Astrocyte (in vitro differentiated cells and primary cell): ENCODE data around the gene PCCB. TPM values are rescaled to one million over a fixed set of nuclear protein-coding genes. Genes with fewer than 3 reads are reported as not detected.
"Not testable (repeated sequence)": the region's sequence is repeated elsewhere in the genome, so short reads cannot be mapped to it uniquely, and the experiment has no call there.

Experiments used
- DNase-seq: peaks from one replicate; pipeline ENCODE4 v3.0.0-alpha.2; 2010; ENCODE audit warnings: low read depth
- FAIRE-seq: peaks from 2 replicates; lab custom pipeline; 2011; peaks lifted over from hg19 to GRCh38; lab: Jason Lieb, UNC
- H2AFZ ChIP-seq: 2 replicates; pipeline ENCODE4 v1.6.0; 2012; ENCODE audit warnings: low read depth, low read length, inconsistent platforms
- H3K27ac ChIP-seq: 2 replicates; pipeline ENCODE4 v1.5.1; 2011; ENCODE audit warnings: low read depth, low read length, inconsistent platforms
- H3K27me3 ChIP-seq: 2 replicates; pipeline ENCODE4 v1.6.0; 2011; ENCODE audit warnings: low read length, inconsistent platforms; ENCODE audit not compliant: insufficient read depth
- H3K36me3 ChIP-seq: 2 replicates; pipeline ENCODE4 v1.5.1; 2011; ENCODE audit warnings: low read length, inconsistent platforms; ENCODE audit not compliant: insufficient read depth
- H3K4me1 ChIP-seq: 2 replicates; pipeline ENCODE4 v1.5.1; 2011; ENCODE audit warnings: low read length, inconsistent platforms; ENCODE audit not compliant: insufficient read depth
- H3K4me2 ChIP-seq: 2 replicates; pipeline ENCODE4 v1.6.0; 2012; ENCODE audit warnings: low read length, inconsistent platforms
- H3K4me3 ChIP-seq: 2 replicates; pipeline ENCODE4 v1.5.1; 2011; ENCODE audit warnings: low read depth, mild to moderate bottlenecking, low read length, inconsistent platforms; ENCODE audit not compliant: insufficient read depth
- H3K79me2 ChIP-seq: 2 replicates; pipeline ENCODE4 v1.6.0; 2012; ENCODE audit warnings: mild to moderate bottlenecking, low read length, inconsistent platforms; ENCODE audit not compliant: insufficient read depth
- H3K9ac ChIP-seq: 2 replicates; pipeline ENCODE4 v1.6.0; 2012; ENCODE audit warnings: mild to moderate bottlenecking, low read length, inconsistent platforms
- H3K9me3 ChIP-seq: 2 replicates; pipeline ENCODE4 v1.5.1; 2012; ENCODE audit warnings: low read depth, mild to moderate bottlenecking, low read length, inconsistent platforms; ENCODE audit not compliant: insufficient read depth
- H4K20me1 ChIP-seq: 2 replicates; pipeline ENCODE4 v1.6.0; 2012; ENCODE audit warnings: low read length, inconsistent platforms; ENCODE audit not compliant: insufficient read depth
- H3K27ac Mint-ChIP-seq: one replicate; pipeline ENCODE4 v1.8.0; 2021; ENCODE audit warnings: mild to moderate bottlenecking, mixed read lengths; ENCODE audit not compliant: unreplicated experiment
- H3K27me3 Mint-ChIP-seq: one replicate; pipeline ENCODE4 v1.8.0; 2021; ENCODE audit warnings: low read depth, mixed read lengths; ENCODE audit not compliant: unreplicated experiment
- H3K36me3 Mint-ChIP-seq: one replicate; pipeline ENCODE4 v1.8.0; 2021; ENCODE audit warnings: low read depth, mixed read lengths; ENCODE audit not compliant: unreplicated experiment
- H3K4me1 Mint-ChIP-seq: one replicate; pipeline ENCODE4 v1.8.0; 2021; ENCODE audit warnings: low read depth, mixed read lengths; ENCODE audit not compliant: unreplicated experiment
- H3K4me3 Mint-ChIP-seq: one replicate; pipeline ENCODE4 v1.8.0; 2021; ENCODE audit warnings: mild to moderate bottlenecking, moderate library complexity, mixed read lengths; ENCODE audit not compliant: unreplicated experiment
- H3K9me3 Mint-ChIP-seq: one replicate; pipeline ENCODE4 v1.8.0; 2021; ENCODE audit warnings: mild to moderate bottlenecking, mixed read lengths; ENCODE audit not compliant: unreplicated experiment
- EZH2 ChIP-seq: IDR thresholded peaks from 2 replicates; pipeline ENCODE4 v1.6.1; 2012; ENCODE audit warnings: mild to moderate bottlenecking, low read length, inconsistent platforms; ENCODE audit not compliant: insufficient read depth
- total RNA-seq: library from RNA; stranded (reverse); gene quantifications from 2 replicates; pipeline ENCODE4 v1.2.1, GENCODE V29; 2021
- TF ChIP-seq, protein P1 (sequence below): IDR thresholded peaks from 2 replicates; pipeline ENCODE4 v1.5.1; 2011; ENCODE audit warnings: low read depth, mild to moderate bottlenecking, inconsistent platforms, low read length, moderate library complexity; ENCODE audit not compliant: insufficient read depth

Gene PCCB
- total RNA-seq, 1 donor from 2014 or later: 41.3 TPM

DNA sequence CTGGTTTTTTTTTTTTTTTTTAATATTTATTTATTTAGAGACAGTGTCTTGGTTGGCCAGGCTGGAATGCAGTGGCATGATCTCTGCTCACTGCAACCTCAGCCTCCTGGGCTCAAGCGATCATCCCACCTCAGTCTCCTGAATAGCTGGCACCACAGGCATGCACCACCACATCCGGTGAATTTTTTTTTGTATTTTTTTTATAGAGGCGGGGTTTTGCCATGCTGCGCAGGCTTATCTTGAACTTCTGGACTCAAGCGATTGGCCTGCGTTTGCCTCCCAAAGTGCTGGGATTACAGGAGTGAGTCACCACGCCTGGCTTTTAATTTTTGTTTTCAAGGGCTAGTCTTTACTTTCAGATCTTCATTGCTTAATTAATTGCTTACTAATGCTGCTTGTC, 13.1 kb downstream of the PCCB start:
- Histone ChIP-seq H4K20me1 (no peaks in the 10 kb centered on the region), H3K79me2 (no peaks in the 10 kb centered on the region), H3K9me3 (no peaks in the 10 kb centered on the region), H3K9ac (no peak overlapping the region), H3K27ac (no peak overlapping the region), H2AFZ (no peak overlapping the region), H3K4me2 (no peak overlapping the region), H3K27me3 (no peaks in the 10 kb centered on the region), H3K4me3 (no peak overlapping the region), H3K36me3 (peaks cover 8% of the 10 kb centered on the region), H3K4me1 (no peaks in the 10 kb centered on the region)
- no peaks in the 10 kb centered on the region for H3K27me3 Mint-ChIP-seq
- peaks cover 4% of the 10 kb centered on the region for H3K4me1 Mint-ChIP-seq
- no peaks in the 10 kb centered on the region for H3K9me3 Mint-ChIP-seq
- peaks cover 11% of the 10 kb centered on the region for H3K36me3 Mint-ChIP-seq
- FAIRE-seq (no peak), DNase-seq (no peak)
- no peak for TF ChIP-seq EZH2
- TF ChIP-seq, protein P1, sequence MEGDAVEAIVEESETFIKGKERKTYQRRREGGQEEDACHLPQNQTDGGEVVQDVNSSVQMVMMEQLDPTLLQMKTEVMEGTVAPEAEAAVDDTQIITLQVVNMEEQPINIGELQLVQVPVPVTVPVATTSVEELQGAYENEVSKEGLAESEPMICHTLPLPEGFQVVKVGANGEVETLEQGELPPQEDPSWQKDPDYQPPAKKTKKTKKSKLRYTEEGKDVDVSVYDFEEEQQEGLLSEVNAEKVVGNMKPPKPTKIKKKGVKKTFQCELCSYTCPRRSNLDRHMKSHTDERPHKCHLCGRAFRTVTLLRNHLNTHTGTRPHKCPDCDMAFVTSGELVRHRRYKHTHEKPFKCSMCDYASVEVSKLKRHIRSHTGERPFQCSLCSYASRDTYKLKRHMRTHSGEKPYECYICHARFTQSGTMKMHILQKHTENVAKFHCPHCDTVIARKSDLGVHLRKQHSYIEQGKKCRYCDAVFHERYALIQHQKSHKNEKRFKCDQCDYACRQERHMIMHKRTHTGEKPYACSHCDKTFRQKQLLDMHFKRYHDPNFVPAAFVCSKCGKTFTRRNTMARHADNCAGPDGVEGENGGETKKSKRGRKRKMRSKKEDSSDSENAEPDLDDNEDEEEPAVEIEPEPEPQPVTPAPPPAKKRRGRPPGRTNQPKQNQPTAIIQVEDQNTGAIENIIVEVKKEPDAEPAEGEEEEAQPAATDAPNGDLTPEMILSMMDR: no peak
- no peak overlapping the region for H3K4me3 Mint-ChIP-seq
- H3K27ac Mint-ChIP-seq: no peak overlapping the region

DNA sequence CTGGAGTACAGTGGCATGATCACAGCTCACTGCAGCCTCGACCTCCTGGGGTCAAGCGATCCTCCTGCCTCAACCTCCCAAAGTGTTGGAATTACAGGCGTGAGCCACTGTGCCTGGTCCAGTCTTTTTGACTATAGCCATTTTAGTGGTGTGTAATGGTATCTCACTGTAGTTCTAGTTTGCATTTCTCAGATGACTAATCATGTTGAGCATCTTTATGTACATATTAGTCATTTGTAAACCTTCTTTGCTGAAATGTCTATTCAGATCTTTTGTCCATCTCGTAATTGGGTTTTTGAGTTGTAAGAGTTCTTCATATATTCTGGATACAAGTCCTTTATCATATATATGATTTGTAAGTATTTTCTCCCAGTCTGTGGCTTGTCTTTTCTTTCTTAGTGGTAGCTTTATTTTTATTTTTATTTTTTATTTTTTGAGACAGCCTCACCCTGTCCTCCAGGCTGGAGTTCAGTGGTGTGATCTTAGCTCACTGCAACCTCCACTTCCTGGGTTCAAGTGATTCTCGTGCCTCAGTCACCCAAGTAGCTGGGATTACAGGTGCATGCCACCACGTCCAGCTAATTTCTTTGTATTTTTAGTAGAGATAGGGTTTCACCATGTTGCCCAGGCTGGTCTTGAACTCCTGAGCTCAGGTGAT, 16.5 kb downstream of the PCCB start:
- H4K20me1 ChIP-seq, H3K27me3 Mint-ChIP-seq, H3K9me3 Mint-ChIP-seq, H3K36me3 ChIP-seq, H3K4me1 Mint-ChIP-seq, H3K4me2 ChIP-seq, H3K9ac ChIP-seq, H3K79me2 ChIP-seq, H2AFZ ChIP-seq, H3K27ac Mint-ChIP-seq, H3K4me3 ChIP-seq, H3K9me3 ChIP-seq, H3K4me1 ChIP-seq, H3K4me3 Mint-ChIP-seq, FAIRE-seq, H3K27ac ChIP-seq, H3K27me3 ChIP-seq: not testable (repeated sequence)
- peaks cover 14% of the 10 kb centered on the region for H3K36me3 Mint-ChIP-seq
- peak; percentile 58 for DNase-seq

DNA sequence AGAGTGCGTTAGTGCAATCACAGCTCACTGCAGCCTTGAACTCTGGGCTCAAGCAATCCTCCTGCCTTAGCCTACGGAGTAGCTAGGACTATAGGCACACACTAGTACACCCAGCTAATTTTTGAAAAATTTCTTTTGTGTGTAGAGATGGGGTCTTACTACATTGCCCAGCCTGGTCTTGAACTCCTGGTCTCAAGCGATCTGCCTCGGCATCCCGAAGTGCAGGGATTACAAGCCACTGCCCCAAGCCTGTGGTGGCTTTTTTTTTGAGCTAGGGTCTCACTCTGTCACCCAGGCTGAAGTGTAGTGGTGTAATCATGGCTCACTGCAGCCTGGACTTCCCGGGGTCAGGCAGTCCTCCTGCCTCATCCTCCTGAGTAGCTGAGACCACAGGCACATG, 17.1 kb downstream of the PCCB start:
- H3K27me3 ChIP-seq: no peaks in the 10 kb centered on the region
- H3K4me3 Mint-ChIP-seq: no peak overlapping the region
- H3K9me3 ChIP-seq: no peaks in the 10 kb centered on the region
- DNase-seq (no peak), FAIRE-seq (no peak)
- no peaks in the 10 kb centered on the region for H3K4me1 ChIP-seq
- no peak overlapping the region for H3K4me3 ChIP-seq
- TF ChIP-seq EZH2: no peak
- TF ChIP-seq, protein P1: no peak
- H4K20me1 ChIP-seq: peaks cover 7% of the 10 kb centered on the region
- no peak overlapping the region for H3K9ac ChIP-seq
- peaks cover 4% of the 10 kb centered on the region for H3K4me1 Mint-ChIP-seq
- no peak overlapping the region for H2AFZ ChIP-seq
- H3K27ac Mint-ChIP-seq: no peak overlapping the region
- H3K36me3 Mint-ChIP-seq: peaks cover 11% of the 10 kb centered on the region
- H3K79me2 ChIP-seq: peaks cover 4% of the 10 kb centered on the region
- no peaks in the 10 kb centered on the region for H3K9me3 Mint-ChIP-seq
- no peaks in the 10 kb centered on the region for H3K36me3 ChIP-seq
- H3K4me2 ChIP-seq: no peak overlapping the region
- no peak overlapping the region for H3K27ac ChIP-seq
- H3K27me3 Mint-ChIP-seq: no peaks in the 10 kb centered on the region
